Suprapubic skin (tissue), 4 donors: ENCODE measurements around the gene PASD1. TPM values are rescaled to one million over a fixed set of nuclear protein-coding genes. Genes with fewer than 3 reads are reported as not detected.

Source experiments
- DNase-seq, 2 donors: peaks; one replicate each; pipeline ENCODE4 v3.0.0-alpha.2; 2019; ENCODE audit warnings: low spot score in 2 of 2
- H3K27ac ChIP-seq: fragments of 200-600 bp; sonication (generic); one replicate; pipeline ENCODE4 v1.5.1; 2019
- H3K27me3 ChIP-seq: fragments of 200-600 bp; sonication (generic); one replicate; pipeline ENCODE4 v1.5.1; 2019
- H3K36me3 ChIP-seq: fragments of 200-600 bp; sonication (generic); one replicate; pipeline ENCODE4 v1.5.1; 2019
- H3K4me1 ChIP-seq: fragments of 200-600 bp; sonication (generic); one replicate; pipeline ENCODE4 v1.5.1; 2019
- H3K4me3 ChIP-seq: fragments of 200-600 bp; sonication (generic); one replicate; pipeline ENCODE4 v1.5.1; 2019; ENCODE audit warnings: mild to moderate bottlenecking
- H3K9me3 ChIP-seq: fragments of 200-600 bp; sonication (generic); one replicate; pipeline ENCODE4 v1.5.1; 2019
- CTCF ChIP-seq, 2 donors: fragments of 200-600 bp in 1 of 2; fragments of 450-650 bp in 1 of 2; sonication (generic) in 1 of 2; IDR thresholded peaks; one replicate each; pipeline ENCODE4 v1.5.1; 2016 to 2019; ENCODE audit warnings: antibody characterized with exemption in 2 of 2, mild to moderate bottlenecking in 1 of 2, moderate library complexity in 1 of 2
- EP300 ChIP-seq: sonication (generic); formaldehyde crosslinking; IDR thresholded peaks from one replicate; pipeline ENCODE4 v1.6.1; 2017; ENCODE audit warnings: antibody characterized with exemption
- POLR2A ChIP-seq, 2 donors: fragments of 450-650 bp; IDR thresholded peaks; one replicate each; pipeline ENCODE4 v1.6.1; 2017; ENCODE audit warnings: antibody characterized with exemption in 2 of 2, mild to moderate bottlenecking in 2 of 2, moderate library complexity in 2 of 2
- POLR2AphosphoS5 ChIP-seq, 3 donors: sonication (generic); formaldehyde crosslinking; IDR thresholded peaks; one replicate each; pipeline ENCODE4 v1.6.1; 2017; ENCODE audit warnings: antibody characterized with exemption in 3 of 3
- WGBS: methylation state at CpG from one replicate; pipeline ENCODE4 v1.1.5; 2018; 5-methylcytosine and 5-hydroxymethylcytosine counted together
- total RNA-seq, 4 donors: library from RNA; depleted of rRNA; stranded (reverse); fragments of >200 nt; gene quantifications; one replicate each; pipeline ENCODE4 v1.1.0, GENCODE V29; 2016

PASD1 gene
- total RNA-seq, 4 donors from 2014 or later = not detected

- Histone ChIP-seq H3K36me3 (no peaks in the 10 kb centered on the region), H3K4me1 (no peaks in the 10 kb centered on the region), H3K27me3 (no peaks in the 10 kb centered on the region), H3K9me3 (no peaks in the 10 kb centered on the region), H3K27ac (no peak overlapping the region), H3K4me3 (no peak overlapping the region)
- 67% methylated on average over 5 of the region's 5 CpGs for WGBS
- TF ChIP-seq POLR2A (IDR thresholded peaks at IDR 0.05) = no peak
- no peak for TF ChIP-seq CTCF (IDR thresholded peaks at IDR 0.05)
- TF ChIP-seq POLR2AphosphoS5 (IDR thresholded peaks at IDR 0.05) = no peak
- no peak for TF ChIP-seq EP300
- no peak for DNase-seq
These were observed 150.9 kb downstream of the PASD1 start for GRCh38 chrX:151714362-151714761.

DNA sequence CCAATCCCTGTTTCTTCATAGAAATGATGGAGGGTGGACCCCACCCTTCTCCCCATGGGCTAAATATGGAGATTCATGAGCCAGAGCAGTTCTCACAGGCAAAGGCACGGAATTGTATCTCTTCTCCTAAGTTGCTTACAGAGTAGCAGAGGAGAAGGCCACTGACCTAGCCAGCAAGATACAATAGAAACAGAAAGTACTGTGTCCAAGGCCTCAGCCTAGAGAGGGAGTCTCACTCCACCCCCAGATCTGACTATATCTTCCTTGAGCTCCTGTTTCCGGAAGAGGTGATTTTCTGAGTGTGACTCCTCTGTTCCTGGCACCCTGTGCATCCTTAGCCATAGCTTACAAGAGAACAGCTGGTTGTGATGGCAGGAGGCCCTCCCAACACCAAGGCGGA, 152.3 kb downstream of the PASD1 start, which contains the start of gene FATE1:
TSS of gene FATE1 (plus strand) at position 284 of the 400 bp plus-strand sequence. CDS start at position 369, 85 bp downstream.
- 62% methylated on average over 3 of the region's 3 CpGs for WGBS
- no peaks in the 10 kb centered on the region for H3K9me3 ChIP-seq
- H3K27ac ChIP-seq = no peak within 1 kb of the TSS
- no peak for DNase-seq
- H3K36me3 ChIP-seq = no peaks in the 10 kb centered on the region
- no peak within 1 kb of the TSS for H3K4me3 ChIP-seq
- H3K4me1 ChIP-seq = no peaks in the 10 kb centered on the region
- H3K27me3 ChIP-seq = no peaks in the 10 kb centered on the region
- TF ChIP-seq CTCF (IDR thresholded peaks at IDR 0.05) = no peak
- TF ChIP-seq POLR2A (IDR thresholded peaks at IDR 0.05) = no peak

GRCh38 chrX:151722241-151722846, 158.9 kb downstream of the PASD1 start:
- Histone ChIP-seq H3K9me3 (no peaks in the 10 kb centered on the region), H3K27me3 (no peaks in the 10 kb centered on the region), H3K4me1 (no peaks in the 10 kb centered on the region), H3K36me3 (no peaks in the 10 kb centered on the region), H3K27ac (no peak overlapping the region), H3K4me3 (no peak overlapping the region)
- DNase-seq = peak; percentile 48 to 55
- TF ChIP-seq EP300 = no peak
- TF ChIP-seq POLR2AphosphoS5 (IDR thresholded peaks at IDR 0.05) = no peak
- WGBS = 56% methylated on average over 22 of the region's 24 CpGs

- no peaks in the 10 kb centered on the region for H3K27me3 ChIP-seq
- TF ChIP-seq CTCF (IDR thresholded peaks at IDR 0.05) = no peak
- no peak for TF ChIP-seq POLR2A (IDR thresholded peaks at IDR 0.05)
- no peak for TF ChIP-seq POLR2AphosphoS5 (IDR thresholded peaks at IDR 0.05)
- no peak for TF ChIP-seq EP300
- H3K4me1 ChIP-seq = no peaks in the 10 kb centered on the region
- WGBS = 78% methylated on average over 7 of the region's 7 CpGs
- H3K4me3 ChIP-seq = no peak overlapping the region
- H3K9me3 ChIP-seq = no peaks in the 10 kb centered on the region
- no peak overlapping the region for H3K27ac ChIP-seq
- DNase-seq = peak in 1 of 2 donors; percentile 49
- H3K36me3 ChIP-seq = no peaks in the 10 kb centered on the region
These were observed 159.8 kb downstream of the PASD1 start for GRCh38 chrX:151723156-151723760.

DNA sequence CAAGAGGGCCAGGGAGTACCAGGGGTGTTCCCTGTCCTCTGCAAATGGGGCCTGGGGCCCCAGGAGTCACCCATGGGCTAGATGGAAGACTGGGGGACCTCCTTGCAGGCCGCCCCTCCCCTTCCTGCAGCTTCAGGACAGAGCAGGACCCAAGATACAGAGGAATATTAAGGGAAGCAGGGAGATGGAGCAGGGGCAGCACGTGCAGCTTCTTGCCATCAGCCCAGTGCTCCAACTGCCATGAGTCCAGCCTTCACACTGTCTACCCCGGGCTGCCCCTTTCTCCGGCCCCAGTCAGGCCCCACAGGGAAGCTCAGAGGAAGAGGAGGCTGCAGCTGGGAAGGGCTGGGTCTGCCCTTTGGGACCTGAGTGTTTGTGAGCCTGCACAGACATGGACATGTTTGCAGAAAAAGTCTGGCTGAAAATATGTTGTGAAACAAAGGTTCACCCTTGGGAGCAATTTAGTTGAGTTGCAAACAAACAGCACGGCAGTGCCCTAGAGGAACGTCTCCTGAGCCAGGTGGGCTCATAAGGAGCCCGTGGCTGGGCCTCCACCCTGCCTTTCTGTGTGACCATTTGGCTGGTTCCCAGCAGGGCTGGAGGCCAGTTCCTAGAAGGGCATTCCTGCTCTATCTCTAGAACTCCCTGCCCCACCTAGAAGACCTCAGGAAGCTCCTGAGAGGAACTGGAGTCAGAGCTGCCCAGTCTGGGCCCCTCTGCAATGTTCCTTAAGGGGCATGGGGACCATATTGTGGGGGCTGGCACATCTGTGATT, 161.3 kb downstream of the PASD1 start:
- no peak for TF ChIP-seq POLR2A (IDR thresholded peaks at IDR 0.05)
- no peak for TF ChIP-seq EP300
- no peak for TF ChIP-seq POLR2AphosphoS5 (IDR thresholded peaks at IDR 0.05)
- TF ChIP-seq CTCF (IDR thresholded peaks at IDR 0.05) = no peak
- no peak for DNase-seq
- H3K4me3 ChIP-seq = no peak overlapping the region
- no peak overlapping the region for H3K27ac ChIP-seq
- no peaks in the 10 kb centered on the region for H3K27me3 ChIP-seq
- no peaks in the 10 kb centered on the region for H3K4me1 ChIP-seq
- H3K9me3 ChIP-seq = no peaks in the 10 kb centered on the region
- WGBS = 49% methylated on average over 6 of the region's 7 CpGs
- H3K36me3 ChIP-seq = no peaks in the 10 kb centered on the region
